Measurements from ENCODE around the gene ZFP69.
"Not testable (repeated sequence)": the region's sequence is repeated elsewhere in the genome, so short reads cannot be mapped to it uniquely, and the experiment has no call there.

Gene ZFP69

DNA sequence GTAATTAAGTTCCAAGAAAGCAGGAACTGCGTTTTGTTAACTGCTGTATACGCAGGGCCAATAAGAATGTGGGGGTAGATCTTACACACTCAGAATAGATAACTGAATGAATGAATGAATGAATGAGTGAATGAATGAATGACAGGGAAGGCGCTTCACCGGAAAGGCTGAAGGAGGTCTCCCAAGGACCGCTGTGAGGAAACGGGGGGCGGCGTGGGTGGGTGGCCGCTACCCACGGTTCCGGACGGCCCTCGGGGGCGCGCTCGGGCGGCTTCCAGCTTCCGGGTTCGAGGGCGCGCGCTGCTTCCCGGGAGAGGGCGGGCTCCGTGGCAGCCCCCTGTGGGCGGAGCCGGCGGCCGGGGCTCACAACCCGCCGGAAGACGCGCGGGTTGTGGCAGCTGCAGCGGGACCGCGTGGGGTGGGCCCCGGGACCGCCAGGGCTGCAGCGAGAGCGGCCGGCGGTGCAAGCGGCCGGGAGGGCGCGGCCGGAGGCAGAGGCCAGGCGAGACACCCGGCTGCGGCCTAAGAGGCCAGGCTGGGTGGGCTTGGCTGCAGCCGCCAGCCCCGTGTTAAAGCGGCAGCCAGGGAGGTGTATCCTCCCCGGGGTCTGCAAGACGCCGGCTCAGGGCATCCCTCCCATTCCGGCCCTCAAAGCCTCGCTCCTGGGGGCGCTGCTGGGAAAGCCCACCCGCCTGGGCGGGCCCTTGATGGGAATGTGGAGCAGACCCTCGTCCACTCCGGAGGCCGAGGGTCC is at the start of gene ZFP69:
Gene ZFP69 (plus strand): TSS at position 367 of the 754 bp plus-strand sequence. CDS start 2,072 bp downstream, outside the sequence.
- peak; percentile 82 for DNase-seq (ENCODE audit: low spot score)

DNA sequence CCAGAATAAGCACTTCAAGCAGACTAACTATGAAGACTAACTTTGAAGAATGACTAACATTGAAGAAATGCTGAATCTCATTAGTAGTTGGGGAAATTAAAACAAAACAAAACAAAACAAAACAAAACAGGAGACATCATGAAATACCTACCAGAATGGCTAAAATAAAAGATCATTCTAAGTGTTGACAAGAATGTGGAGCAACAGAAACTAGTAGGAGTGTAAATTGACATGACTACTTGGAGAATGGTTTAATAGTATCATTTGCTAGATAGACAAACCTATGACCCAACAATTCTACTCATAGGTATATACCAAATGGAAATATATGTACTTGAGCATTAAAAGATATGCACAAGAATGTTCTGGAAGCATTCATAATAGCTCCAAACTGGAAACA is 45.7 kb upstream of the ZFP69 start:
- no peak for DNase-seq (ENCODE audit: low spot score)

DNA sequence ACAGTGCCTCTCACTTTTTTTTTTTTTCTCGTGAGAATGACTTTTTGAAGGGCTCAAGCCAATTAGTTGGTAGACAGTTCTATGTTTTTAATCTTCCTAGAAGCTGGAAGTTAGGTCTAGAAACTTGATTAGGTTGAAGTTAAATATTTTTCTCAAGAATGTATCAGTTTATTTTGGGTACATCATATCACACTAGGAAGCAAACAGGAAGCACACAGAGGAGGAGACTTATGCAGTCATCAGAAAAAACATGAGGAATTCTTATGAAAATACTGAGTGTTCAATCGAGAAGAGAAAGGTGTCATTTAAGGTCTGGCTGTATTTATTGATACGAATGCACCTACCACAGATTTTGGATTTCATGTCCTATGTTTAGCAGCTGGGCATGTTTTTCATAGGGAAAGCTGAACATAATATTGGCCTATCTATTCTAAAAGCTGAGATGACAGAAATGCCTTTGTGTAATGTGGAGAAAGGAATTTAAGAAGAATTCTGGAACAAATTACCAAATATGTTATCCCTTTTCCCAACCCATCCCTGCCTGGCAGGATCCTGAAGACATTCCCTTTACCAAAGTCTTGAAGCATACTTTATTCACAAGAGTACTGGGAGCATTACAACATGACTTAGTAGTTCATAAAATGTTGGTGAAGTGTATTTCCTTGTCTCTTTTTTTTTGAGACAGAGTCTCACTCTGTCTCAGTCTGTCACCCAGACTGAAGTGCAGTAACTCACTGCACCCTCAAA is 44.3 kb upstream of the ZFP69 start:
- DNase-seq (ENCODE audit: low spot score) = no peak

DNA sequence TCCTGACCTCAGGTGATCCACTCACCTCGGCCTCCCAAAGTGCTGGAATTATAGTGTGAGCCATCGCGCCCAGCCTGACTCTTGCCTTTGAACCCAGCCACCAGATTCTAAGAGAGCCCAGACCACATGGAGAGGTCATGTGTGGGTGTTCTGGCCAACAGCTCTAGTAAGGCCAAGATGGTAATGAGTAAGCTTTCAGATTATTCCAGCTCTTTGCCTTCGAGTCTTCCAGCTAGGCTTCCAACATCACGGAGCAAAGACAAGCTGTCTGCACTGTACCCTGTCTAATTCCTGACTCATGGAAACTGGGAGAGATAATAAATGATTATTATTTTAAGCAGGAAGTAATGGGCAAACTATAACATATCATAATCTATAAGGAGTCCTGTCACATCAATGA is 41.6 kb upstream of the ZFP69 start:
- DNase-seq (ENCODE audit: low spot score) = no peak

DNA sequence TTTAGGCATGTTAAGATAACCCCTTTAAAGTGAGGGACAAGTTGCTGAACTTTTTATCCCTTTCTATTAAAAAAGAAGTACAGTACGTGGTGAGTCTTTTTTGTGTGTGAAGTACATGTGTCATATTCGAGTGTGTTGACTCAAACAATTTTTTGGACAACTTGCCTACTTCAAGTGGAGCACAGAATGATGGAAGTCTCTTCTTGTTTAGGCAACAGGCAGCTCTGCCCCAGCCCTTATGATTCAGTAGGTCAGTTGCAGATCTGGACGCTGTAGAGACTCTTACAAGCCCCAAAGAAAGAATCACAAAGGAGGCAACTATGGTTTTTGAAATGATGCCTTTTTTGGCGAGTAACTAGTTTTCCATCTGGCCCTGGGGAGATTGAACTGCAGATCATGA is 41.2 kb upstream of the ZFP69 start:
- no peak for DNase-seq (ENCODE audit: low spot score)

DNA sequence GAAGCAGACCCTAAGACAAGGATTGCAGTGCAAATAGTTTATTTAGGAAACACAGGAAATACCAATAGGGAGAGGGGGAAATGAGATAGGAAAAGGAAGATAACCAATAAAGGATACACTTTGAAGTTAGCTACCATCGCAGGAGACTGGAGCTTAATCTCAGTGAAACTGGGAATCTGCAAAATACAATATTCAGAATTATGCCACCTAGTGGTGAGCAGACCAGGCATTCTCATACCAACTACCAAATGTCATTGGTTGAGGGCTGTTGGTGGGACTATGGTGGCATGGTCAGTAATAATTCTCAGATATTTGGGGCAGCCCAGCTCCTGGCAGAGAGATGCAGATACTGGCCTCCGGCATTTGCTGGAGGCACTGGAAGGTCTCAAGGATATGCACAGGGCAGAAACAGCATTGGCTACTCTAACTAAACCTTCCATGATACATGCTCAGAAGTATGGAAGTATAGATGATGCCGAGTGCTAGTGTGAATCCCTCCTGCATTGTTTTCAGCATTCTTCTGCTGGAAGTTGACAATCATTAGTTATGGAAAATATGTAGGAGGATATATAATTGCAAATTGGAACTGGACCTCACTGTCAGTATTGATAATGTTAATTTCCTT is 38.6 kb upstream of the ZFP69 start:
- peak; percentile 58 for DNase-seq (ENCODE audit: low spot score)

DNA sequence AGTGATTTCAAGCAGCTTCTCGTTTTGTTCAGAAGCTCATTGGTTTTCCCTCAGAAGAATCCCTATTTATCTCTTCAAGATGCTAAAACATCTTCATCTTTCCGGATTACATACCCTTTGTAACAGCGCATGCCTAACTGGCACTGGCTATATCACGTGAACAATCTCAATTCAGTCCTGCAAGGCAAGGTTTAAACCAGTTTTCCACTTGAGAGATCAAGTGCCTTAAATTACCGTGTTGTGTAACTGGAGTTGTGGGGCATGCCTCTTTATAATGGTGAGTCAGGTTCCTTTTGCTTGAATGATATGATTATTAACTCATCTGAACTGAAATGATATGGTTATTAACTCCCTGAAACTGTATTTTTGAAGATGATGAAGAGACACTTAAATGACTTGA is 37.8 kb upstream of the ZFP69 start:
- no peak for DNase-seq (ENCODE audit: low spot score)

DNA sequence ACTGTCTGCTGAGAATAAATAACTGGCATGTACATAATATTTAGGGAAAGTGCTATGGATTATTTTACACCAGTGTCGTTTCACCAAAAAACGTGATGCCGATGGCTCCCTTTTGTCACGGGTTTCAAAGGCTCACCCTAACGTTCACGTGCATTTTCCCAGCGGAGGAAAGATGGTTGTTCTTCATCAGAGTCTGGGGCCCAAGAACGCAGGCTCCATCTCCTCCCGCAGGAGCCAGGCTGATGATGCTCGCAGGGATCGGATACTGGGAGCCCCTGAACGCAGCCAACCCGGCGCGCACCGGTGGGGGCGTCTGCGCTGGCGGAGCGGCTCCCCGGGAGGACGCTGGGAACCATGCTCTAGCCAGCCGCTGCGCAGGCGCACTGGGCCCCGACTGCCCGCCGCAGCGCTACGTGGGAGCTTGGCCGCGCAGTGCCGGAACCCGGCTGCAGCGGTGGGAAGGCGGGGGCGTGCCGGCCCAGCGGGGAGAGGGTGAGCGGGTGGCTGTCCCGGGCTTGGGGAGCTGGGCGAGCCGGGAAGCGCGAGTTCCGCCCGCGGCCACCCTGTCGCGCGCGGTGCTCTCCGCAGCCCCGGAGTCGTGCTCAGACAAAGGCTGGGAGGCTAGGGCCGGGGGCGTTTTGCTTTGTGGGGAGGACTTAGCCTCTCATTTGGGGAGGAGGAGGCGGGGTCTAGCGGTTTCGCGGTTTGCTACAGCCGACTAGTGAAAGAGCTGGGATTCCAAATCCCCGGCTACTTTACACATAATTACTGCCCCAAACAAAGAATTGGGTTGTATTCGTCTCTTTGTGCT is 27.2 kb upstream of the ZFP69 start, which contains the start of gene ZFP69B:
Gene ZFP69B (plus strand): TSS at position 793 of the 811 bp plus-strand sequence. CDS start 486 bp downstream, outside the sequence.
- DNase-seq (ENCODE audit: low spot score) = peak; percentile 93

DNA sequence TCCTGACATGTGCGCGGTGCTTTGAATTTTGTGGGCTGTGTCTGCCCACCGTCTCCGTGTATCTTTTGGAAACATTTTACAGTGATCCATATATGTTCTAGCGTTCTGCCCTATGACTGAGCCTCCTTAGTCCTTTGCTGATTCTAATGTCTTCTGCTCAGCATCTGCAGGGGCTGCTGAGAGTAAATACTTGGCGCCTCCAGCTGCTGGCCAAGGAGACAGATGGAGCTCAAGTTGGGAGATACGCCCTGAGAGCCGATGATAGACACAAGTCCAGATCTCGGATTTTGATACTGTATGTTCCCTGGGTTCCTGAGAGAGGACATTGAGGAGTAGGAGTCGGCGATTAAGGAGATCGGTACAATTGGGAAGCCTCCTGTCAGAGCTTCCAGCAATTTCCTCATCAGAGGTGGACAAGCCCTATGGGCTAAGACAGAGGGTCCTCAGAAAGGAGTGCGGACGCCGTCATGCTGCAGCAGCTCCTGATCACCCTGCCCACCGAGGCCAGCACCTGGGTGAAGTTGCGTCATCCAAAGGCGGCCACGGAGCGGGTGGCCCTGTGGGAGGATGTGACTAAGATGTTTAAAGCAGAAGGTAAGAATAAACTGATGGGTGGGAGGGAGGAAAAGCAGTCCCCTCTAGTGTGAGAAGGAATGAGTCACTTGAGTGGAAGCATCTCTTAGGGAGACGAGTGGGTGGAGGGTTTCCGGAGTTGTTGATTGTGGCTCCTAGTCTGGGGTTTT is 26.4 kb upstream of the ZFP69 start:
- DNase-seq (ENCODE audit: low spot score) = peak; percentile 98

DNA sequence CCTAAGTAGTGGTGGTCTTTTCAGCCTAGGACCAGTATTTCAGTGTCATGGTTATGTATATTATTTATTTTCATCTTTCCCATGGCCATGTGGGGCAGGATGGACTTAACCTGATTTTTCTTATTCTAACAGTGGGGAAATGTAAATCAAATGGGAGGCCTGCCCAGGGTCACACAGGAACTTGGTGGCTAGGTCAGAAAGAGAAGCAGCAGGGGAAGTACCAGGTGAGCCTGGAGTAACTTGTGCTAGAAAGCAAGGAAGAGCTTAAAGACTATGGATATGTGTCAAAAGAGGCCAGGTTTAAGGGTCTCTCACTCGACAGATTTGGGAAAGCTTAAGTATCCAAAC is 25.9 kb upstream of the ZFP69 start:
- no peak for DNase-seq (ENCODE audit: low spot score)

DNA sequence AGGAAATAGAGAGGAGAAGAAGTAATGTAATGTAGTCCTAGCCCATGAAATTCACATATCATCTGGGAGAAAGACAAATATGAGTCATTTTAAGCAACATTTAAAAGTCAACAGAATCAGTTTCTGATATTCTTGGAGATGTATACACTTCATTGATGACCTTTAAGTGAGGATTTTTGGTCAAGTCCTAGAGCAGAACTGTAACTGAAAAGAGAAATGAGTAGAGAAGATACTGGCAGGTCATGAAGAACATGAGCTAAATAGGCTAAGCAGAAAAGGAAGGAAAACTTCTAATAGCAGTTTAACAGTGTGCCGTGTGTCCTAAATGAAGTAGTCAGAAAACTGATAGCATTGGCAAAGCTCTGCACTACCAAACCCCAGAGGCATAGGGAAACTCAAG is 22.2 kb upstream of the ZFP69 start:
- DNase-seq (ENCODE audit: low spot score) = no peak

DNA sequence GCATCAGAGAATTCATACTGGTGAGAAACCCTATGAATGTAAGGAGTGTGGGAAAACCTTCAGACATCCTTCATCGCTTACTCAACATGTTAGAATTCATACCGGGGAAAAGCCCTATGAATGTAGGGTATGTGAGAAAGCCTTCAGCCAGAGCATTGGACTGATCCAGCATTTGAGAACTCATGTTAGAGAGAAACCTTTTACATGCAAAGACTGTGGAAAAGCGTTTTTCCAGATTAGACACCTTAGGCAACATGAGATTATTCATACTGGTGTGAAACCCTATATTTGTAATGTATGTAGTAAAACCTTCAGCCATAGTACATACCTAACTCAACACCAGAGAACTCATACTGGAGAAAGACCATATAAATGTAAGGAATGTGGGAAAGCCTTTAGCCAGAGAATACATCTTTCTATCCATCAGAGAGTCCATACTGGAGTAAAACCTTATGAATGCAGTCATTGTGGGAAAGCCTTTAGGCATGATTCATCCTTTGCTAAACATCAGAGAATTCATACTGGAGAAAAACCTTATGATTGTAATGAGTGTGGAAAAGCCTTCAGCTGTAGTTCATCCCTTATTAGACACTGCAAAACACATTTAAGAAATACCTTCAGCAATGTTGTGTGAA is 14.0 kb upstream of the ZFP69 start:
- peak; percentile 49 for DNase-seq (ENCODE audit: low spot score)

DNA sequence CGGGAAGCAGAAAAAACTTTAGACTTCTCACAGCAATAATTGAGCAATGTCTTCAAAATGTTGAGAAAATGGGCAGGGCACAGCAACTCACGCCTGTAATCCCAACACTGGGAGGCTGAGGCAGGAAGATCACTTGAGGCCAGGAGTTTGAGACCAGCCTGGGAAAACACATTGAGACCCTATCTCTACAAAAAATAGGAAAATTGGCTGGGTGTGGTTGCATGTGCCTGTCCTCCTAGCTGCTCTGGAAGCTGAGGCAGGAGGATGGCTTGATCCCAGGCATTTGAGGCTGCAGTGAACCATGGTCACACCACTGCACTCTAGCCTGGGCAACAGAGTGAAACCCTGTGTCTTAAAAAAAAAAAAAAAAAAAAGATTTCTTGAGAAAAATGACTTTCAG is 7.8 kb upstream of the ZFP69 start:
- DNase-seq (ENCODE audit: low spot score) = no peak

DNA sequence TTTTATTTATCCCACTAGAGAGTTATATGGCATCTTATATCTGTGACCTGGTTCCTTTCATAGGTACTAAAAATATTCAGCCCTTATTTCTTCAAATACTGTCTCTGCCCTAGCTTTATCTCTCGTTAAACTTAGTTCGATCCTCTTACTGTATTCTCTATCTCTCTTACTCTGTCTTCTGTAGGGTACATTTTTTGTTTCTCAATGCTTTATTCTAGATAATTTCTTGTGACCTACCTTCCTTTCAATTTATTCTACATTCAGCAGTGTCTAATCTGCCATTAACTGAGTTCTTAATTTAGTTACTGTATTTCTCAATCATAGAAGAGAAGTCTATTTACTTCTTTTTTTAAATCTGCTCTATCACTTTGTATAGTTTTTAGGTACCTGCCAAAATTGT is 1.8 kb upstream of the ZFP69 start:
- no peak for DNase-seq (ENCODE audit: low spot score)

DNA sequence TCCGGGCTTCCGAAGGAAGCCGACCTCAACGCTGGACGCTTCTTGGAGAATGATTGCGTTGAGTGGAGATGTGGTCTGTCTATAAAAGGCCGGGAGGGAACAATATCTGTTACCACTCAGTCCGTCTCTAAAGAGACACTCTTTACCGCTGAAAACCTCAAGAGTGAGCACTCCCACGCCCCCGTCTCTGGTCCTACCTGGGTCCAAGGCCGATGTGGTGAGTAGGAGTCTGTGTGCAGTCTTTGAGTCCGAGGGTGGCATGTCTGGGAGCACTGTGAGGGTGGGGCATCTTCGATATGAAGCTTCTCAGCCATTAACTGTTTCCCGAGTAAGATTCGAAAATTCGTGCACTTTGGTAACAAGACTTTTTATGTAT is 576 bp downstream of the ZFP69 start:
- DNase-seq (ENCODE audit: low spot score) = peak; percentile 56

DNA sequence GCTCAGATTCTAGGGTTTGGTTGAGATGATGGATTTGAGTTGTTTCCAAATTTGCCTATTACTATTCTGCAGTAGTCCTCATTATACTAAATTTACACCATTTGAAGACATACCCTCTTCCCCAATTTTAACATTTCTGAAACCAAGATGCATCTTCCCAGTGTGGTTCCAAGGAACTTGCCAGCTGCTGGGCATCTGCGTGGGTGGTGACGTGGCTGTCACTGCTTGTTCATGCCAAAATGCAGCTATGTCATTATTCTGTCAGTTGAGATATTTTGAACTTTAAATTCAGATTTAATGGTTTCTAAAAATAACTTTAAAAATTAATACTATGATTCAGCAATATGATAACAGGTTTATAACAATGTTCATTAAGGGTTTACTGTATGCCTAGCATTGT is 1.2 kb downstream of the ZFP69 start:
- DNase-seq (ENCODE audit: low spot score) = peak; percentile 60

DNA sequence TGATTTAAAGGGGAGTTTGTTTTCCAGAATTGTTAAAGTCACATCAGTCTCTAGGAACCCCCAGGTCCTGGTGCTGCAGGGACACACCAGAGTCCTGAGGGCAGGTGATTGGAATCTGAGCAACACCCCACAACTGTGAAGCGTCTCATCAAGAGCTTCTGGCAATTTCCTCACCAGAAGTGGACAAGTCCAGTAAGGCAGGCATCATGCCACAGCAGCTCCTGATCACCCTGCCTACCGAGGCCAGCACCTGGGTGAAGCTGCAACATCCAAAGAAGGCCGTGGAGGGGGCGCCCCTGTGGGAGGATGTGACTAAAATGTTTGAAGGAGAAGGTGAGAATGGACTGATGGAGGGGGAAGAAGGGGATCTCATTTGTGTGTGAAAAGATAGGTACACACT is 2.1 kb downstream of the ZFP69 start:
- no peak for DNase-seq (ENCODE audit: low spot score)

DNA sequence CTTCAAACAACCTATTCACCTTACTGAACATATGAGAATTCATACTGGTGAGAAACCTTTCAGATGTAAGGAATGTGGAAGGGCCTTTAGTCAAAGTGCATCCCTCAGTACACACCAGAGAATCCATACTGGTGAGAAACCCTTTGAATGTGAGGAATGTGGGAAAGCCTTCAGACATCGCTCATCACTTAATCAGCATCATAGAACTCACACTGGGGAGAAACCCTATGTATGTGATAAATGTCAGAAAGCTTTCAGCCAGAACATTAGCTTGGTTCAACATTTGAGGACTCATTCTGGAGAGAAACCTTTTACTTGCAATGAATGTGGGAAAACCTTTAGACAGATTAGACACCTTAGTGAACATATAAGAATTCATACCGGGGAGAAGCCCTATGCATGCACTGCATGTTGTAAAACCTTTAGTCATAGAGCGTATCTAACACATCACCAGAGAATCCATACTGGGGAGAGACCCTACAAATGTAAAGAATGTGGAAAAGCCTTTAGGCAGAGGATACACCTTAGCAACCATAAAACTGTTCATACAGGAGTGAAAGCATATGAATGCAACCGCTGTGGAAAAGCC is 18.3 kb downstream of the ZFP69 start:
- peak; percentile 57 for DNase-seq (ENCODE audit: low spot score)

DNA sequence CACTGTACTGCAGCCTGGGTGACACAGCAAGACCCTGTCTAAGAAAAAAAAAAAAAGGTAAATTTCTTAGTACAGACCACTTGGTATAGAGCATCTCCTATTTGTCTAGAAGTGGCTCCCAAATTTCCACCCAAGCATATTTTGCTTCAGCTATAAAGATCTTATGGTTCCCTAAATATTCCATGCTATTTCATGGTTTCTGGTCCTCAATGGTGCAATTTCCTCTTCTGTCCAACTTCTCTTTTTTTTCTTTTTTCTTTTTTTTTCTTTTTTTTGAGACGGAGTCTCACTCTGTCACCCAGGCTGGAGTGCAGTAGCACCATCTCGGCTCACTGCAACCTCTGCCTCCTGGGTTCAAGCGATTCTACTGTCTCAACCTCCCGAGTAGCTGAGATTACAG is 25.6 kb downstream of the ZFP69 start:
- DNase-seq (ENCODE audit: low spot score) = not testable (repeated sequence)

DNA sequence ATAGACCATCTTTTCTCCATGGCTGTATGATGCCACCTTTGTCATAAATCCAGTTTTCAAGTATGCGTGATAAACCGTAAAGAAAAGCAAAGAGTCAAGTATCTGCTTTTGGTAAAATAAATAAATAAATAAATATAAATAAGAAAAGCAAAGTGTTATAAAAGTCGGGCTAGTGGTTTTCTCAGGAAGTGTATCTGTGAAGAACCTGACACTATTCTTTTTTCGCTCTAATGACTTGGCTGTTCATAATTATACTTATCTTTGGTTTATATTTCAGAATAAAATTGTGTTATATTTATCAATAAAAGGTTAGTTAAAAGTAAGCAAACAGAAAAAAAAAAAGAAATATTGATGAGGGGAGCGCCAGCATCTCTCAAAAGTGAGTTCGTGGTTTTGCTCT is 30.9 kb downstream of the ZFP69 start:
- DNase-seq (ENCODE audit: low spot score) = no peak
